Measurements from ENCODE around the gene MAGI2.
"Not testable (repeated sequence)": the region's sequence is repeated elsewhere in the genome, so short reads cannot be mapped to it uniquely, and the experiment has no call there.

MAGI2 gene

DNA sequence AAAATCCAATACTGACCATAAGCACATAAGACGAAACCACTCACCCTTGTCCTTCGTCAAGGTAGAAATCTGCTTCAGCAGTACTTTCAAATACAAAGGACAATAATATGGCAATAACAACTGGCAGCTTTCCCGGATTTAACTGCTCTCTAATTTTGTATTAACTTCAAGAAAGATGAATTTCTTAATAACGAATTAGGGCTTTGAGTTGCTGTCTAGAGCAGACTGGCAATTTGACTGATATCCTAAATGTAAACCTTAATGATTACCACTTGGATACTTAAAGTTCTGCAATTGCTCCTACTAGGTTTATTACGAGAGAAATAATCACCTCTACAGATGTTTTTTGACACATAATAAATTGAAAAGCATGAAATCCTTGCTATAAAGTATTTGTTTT, 418.7 kb downstream of the MAGI2 start:
- DNase-seq: no peak

DNA sequence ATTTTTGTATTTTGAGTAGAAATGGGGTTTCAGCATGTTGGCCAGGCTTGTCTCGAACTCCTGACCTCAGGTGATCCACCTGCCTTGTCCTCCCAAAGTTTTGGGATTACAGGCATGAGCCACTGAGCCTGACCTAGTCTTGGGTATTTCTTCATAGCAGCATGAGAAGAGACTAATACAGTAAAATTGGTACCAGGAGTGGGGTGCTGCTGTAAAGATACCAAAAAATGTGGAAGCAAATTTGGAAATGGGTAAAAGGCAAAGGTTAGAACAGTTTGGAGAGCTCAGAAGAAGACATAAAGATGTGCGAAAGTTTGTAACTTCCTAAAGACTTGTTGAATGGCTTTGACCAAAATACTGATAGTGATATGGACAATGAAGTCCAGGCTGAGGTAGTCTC, 433.8 kb downstream of the MAGI2 start:
- not testable (repeated sequence) for DNase-seq

DNA sequence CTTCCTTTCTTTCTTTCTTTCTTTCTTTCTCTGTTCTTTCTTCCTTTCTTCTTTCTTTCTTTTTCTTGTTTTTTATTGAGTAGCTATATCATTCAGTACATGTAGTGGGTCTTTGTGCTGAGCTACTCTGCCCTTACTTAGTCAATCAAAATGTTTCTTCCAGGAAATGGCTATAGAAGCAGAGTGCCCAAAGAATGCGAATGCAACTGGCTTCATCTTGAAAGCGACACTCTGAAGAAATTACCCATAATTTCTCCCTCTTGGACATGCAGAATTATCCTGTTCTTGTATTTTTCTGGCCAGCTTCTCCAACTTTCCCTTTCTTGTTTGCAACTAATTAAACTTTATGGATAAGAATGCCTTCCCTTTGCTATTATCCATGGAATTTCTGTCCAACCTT, 441.5 kb downstream of the MAGI2 start:
- DNase-seq: no peak

DNA sequence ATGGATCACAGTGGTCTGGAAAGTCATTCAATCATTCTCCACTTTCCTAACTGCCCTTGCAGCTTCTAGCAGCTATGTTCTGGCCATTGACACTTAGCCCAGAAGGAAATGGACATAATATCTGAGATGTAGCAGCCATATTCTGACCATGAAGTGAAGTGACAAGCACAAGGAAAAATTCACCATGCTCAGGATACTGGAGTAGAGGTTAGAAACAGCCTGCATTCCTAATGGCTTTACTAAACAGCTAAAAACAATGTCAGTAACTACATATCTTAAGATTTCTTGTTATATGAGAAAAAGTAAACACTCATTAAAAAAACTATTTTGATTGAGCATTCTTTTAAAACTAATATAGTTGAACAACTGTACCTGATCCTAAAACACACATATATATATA, 443.8 kb downstream of the MAGI2 start:
- no peak for DNase-seq

DNA sequence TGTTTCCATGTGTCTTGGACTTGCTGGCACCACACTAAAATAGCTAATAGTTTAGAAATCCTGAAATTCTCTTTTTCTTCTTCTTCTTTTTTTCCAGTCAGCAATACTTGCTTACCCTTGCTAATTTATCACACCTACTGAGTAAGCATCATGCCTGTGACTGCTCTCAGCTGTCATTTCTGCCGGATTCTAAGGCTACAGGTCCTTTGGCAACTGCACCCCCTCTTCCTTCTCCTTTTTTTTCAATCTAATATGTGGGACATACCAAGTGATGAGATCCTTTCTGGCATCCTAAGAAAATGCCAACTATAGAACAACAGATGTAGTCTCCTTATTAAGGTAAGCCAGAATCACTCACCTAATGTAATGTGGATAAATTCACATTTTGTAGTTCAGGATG, 444.7 kb downstream of the MAGI2 start:
- no peak for DNase-seq

DNA sequence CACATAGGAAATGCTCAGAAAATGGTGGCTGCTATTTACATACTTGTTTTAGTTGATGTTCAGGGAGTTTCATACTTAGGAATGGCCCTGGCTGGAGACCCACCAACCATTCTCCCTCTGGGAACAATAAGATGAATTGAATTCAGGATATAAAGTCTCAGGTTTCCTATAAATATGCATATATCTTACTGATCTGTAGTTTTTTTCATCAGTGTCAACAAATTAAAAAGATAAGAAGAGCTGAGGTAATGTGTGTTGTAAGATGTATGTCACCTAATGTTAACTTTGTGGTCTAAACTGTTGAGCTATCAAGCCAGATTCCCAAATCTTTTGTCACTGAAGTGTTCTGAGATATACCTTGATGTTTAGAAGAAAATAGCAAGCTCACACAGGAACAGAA, 457.5 kb downstream of the MAGI2 start:
- no peak for DNase-seq

DNA sequence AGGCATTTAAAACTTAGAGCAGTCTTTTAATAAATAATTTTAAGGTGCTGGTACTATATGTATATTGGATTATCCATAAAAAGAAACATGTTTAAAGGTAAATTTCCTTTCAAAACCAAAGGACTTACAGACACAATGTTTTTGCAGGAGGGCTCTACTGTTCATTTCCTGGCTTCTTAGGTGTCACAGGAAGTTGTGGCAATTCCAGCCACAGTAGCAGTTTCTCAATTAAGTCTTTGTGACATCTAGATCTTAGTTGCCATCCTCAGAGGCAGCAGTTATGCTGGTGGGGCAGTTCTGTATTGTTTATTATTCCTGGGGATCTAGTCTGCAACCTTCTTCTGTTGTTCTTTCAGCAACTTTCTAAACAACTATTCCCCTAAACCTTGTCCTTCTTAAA, 460.1 kb downstream of the MAGI2 start:
- DNase-seq: no peak

DNA sequence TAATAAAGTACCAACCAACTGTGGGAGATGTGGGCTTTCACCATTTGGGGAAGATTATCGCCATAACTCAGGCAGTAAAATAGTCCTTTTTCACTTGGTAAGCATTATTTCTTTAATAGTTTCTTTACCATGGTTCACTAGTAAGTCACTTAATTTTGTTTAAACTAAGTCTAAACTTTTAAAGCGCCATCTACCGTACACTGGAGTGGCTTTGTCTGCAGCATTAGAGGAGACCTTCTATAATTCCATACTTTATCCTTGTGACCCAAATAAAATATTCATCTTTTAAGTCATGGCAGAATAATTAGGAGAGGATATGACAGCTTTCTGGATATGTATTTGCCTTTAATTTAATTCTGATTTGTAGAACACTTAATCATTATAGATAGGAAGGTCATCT, 468.0 kb downstream of the MAGI2 start:
- no peak for DNase-seq

DNA sequence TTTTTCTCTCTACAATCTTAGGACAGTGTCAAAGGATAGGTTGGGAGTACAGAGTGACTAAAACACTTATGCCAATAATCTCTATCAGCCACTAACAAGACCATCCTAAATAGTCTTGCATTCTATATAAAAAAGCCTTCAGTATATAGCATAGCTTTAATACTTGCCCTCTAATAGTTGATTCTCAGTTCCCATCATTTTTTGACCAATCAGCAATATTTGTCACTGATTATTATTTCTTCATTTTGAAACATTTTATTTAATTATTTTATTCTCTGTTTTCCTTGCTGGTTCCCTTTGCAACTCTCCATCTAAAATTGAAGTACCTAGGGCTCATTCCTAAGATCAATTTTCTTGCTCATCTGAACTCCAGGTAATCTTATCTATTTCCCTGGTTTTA, 470.0 kb downstream of the MAGI2 start:
- DNase-seq: no peak

DNA sequence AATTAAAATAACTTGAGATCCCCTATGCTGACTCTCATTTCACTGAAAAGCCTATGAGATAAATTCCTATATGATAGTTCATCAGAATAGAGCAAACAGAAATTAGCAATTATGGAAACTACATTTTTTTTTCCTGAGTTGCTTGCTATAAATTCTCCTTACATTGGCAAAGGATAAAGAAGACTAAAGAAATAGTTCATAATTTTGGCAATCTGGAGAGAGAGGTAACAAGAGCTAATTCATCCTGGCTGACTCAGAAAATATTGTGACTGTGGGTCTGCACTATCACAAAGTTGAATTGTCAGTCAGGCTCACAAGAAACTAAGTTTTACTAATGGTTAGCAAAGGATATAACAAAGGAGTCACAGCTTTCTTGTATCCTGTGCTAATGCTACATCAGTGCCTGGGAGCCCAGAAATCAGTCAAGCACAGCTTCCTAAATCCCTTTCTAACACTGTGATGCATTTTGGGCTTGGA, 483.0 kb downstream of the MAGI2 start:
- no peak for DNase-seq

DNA sequence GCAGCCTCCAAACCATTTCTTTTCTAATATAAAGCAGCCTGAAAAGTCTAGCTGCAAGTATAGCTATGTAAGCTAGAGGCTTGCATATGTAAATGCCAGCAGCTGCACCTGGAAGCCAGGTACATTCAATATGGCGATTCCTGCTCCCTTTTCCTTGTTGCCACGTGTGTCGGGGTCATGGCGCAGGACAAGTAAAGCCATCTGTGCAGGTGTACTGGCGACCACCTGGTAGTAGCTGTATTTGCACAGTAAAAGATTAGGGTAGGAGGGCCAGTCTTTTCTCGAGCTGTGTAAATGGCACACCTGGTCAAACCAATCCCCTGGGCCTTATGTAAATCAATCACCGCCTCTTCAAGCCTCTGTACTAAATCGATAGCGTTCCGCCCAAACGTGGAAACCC, 484.5 kb downstream of the MAGI2 start:
- no peak for DNase-seq

DNA sequence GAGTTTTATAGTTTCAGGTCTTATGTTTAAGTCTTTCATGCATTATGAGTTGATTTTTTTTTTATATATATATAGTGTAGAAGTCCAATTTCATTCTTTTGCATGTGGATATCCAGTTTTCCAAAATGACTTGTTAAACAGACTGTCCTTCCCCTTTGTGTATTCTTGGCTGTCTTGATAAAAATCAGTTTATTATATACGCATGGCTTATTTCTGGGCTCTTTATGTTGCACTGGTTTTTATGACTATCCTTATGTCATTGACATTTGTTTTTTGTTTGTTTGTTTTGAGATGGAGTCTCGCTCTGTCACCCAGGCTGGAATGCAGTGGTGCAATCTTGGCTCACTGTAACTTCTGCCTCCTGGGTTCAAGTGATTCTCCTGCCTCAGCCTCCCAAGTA, 485.9 kb downstream of the MAGI2 start:
- DNase-seq: not testable (repeated sequence)

DNA sequence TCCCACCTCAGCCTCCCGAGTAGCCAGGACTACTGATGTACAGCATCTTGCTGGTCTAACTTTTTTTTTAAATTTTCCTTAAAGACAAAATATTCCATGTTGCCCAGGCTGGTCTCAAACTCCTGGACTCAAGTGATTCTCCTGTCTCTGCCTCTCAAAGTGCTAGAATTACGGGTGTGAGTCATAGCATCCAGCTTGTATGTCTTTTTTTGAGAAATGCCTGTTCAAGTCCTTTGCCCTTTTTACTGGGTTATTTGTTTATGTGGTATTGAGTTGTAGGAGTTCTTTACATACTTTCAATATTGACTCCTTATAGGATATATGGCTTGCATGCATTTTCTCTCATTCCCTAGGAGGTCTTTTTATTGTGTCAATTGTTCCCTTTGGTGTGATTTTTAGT, 486.4 kb downstream of the MAGI2 start:
- DNase-seq: no peak

DNA sequence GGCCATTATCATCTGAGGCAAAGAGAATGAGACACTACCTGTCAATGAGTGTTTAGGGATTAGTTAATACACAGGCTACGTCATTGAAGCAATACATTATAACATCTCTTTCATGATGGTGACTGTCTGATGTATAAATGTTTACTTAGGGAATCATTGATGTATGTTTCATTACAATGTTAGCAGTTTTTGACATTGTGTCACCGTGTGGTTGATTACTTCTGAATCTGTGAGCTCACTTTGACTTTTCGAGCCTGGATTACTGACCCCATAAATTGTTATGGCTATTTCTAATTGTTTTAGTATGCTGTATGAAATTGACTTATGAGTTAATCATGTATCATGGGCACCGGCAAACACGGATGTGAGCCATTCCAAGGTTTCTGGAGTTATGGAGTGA, 494.0 kb downstream of the MAGI2 start:
- DNase-seq: no peak

DNA sequence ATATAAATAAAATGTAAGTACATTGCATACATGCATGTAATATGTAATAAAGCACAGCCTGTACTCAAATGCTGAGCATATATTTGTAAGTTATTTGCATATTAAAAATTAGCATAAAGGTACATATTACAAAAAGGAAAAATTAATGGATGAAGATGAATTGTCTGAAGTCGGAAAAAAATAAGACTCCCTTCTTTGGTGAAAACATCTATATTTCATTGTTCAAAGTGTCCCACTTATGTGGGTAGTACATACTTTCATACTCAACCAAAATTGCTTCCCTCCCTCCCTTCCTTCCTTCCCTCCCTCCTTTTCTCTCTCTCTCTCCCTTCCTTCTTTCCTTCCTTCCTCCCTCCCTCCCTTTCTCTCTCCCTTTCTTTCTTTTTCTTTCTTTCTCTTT, 498.1 kb downstream of the MAGI2 start:
- no peak for DNase-seq

DNA sequence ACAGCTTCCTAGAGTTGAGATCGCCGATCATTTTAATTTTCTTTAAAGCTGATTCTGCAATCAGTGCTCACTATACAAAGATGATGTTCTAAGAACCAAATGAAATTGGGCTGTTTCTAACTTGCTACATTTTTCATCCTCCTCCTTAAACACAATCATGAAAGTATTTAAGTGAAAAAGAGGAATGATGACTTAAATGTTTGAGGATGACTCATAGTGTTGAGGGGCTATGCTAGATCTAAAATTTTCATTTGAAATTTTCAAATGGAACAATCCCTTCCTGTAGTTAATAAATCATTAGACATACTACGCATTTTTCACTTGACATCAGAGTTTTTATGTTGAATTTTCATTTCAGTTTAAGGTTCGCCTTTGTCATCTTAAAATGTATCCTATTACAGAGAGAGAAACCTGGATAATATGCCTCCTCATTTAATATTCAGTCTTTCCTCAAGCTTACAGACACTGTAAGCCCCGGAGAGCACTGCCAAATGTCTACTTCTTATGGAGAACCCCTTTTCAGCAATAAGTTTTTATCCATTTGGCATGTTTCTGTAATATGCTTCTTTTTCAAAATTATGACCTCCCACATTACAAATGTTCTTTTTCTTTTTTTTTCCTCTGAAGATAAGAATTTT, 499.6 kb downstream of the MAGI2 start:
- no peak for DNase-seq

DNA sequence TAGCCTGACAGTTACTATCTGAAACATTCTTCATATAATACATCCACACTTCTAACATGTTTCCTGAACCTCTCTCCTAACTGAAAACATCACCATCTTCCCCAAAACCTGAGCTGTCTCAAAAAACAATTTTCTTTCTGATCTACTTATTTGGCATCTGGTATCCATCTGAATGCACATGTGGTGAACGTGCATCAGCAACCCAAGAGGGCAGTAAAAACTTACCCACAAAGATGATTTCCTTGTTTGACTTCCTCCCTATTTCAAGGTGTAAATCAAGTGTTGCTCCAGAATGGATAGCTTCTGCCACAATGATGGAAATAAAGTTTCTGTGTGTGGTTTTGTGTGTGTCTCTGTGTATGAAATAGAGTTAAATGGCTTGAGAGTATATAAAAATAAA, 500.4 kb downstream of the MAGI2 start:
- DNase-seq: no peak

DNA sequence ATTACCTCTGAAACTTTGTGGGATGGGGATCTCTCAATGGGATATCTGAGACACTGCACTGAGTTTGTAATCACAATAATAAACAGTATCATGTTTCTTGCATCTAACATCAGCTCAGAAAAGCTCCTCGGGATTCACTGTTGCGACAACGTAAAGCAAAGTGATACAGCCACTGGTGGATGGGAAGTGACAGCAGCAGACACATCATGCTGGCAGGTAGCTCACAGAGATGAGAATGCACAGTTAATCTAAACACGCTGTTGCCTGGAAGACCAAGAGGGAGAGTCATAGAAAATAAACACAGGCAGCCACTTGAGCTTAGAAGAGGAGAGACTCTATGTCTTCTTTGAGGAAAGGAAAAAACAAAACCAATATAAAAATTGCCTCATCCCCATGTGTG, 513.8 kb downstream of the MAGI2 start:
- no peak for DNase-seq

DNA sequence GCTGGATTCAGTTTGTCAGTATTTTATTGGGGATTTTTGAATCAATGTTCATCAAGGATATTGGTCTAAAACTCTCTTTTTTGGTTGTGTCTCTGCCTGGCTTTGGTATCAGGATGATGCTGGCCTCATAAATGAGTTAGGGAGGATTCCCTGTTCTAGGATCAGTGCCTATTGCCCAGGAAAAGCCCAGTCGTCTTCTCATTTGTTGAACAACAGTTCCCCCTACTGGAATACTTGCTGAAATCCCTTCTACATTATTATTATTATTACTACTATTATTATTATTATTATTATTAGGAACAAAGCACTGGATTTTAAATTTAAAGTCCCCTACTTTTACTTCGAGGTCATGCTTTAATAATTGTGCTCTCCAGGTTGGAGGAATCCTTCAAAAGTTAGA, 528.9 kb downstream of the MAGI2 start:
- no peak for DNase-seq

DNA sequence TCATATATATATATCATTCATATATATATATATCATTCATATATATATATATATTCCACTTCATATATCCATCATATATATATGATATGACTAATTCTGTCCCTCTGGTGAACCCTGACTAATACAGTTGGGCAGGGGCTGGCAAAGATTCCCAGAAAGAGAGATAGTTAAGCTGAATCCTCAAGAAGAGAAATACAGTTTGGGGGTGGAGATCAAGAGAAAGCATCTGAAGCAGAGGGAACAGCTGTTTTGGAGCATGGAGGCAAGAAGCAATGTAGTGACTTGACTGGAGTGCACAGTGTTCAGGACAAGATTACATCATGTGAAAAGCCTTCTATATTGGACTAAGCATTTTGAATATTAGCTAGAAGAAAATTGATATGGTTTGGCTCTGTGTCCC, 540.7 kb downstream of the MAGI2 start:
- DNase-seq: no peak

DNA sequence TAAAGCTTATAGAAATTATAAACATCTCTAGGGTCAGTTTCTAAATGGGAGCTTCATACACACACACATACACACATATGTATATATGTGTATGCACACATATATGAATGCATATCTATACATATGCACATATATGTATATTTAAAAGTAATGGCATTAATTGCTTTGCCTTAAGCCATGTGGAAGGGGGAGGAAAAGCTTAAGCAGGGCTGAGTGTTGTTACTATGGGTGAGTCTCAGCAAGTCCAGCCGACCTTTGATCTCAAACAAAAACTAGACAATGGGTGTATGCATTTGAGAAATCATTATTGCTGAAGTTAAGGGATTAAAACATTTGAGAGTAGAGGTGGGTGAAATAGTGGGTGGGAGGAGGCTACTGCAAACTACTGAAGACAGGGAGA, 546.7 kb downstream of the MAGI2 start:
- DNase-seq: no peak

DNA sequence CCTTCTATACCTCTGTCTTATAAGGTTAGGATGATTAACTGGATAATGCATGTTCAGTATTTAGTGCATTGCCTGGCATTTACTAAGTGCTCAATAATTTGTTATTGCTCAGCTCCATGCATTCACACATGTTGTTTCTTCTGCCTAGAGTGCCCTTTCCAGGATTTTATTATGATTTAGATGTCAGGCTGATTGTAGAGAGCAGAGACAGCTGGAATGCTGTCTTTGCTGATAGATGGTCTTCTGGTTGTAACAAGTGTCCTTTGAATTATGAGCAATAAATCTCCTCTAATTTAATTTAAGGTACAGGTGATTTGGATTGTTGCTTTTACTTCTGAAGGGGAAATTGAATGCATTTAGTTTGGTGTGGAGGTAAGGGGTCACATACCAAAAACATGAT, 548.0 kb downstream of the MAGI2 start:
- DNase-seq: no peak

DNA sequence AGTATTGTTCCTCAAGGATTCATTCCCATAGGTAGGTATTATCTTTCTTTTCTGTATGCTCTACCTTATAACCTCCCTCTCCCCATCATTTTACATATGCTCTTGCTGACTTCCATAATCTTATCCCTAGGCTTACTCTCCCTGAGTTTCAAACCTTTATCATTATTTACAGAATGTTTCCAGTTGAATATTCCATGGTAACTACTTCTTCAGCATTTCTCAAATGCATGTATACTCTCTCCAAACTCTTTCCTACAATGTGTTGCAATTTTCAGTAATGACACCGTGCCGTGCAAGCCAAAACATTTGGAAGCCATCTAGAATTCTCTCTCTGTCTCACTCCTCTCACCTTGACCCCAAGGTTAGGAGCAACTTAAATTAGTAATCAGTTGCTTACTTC, 548.5 kb downstream of the MAGI2 start:
- no peak for DNase-seq

DNA sequence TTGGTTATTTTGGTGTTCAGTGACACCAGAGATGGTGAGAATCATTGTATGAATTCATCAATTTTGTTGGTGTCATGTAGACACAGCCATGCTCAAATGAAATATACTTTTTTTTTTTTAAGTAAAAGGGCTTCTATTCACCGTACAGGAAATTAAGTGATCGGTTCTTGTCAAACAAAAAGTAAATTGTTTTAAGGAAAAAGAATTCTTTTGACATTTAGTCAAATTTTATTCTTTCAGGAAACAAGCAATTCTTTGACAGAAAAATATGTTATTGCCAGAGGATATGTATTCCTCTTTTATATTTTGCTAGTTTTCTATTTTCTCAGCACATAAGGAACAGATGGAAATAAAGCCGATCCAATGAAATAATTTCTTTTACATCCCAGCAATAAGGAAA, 551.9 kb downstream of the MAGI2 start:
- DNase-seq: no peak

DNA sequence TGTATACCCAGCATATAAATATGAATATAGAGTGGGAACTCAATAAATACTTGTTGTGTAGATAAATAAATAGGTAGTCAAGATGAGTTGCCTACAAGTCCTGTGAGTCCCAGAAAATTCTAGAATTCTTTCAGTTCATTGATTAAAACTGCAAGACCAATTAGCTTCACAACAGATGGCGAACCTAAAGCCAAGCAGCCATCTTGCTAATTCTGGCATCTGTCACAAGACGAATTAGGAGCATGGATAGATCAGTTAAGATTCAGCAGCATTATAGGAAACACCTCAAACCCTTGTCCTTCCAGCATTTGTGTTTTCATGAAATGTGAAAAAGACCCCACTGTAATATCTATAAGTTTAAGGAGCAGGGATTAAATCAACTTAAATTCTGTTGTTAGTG, 552.7 kb downstream of the MAGI2 start:
- no peak for DNase-seq

DNA sequence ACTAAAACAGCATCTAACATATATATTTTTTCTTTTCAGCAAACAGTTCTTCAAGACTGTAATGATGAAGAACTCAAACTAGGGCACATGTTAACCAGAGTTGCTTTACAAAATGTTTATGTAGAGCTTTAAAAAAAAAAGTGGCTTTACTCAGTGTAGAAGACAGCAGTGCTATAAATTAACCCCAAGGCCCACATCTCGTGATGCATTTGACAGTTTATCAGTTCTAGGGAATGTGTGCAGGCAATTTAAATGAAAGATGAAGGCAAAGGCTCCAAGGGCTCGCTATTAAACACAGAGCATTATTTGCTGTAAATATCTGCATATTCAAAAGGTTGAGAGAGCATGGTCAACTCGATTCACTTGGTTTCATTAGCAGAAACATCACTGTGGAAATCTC, 558.1 kb downstream of the MAGI2 start:
- no peak for DNase-seq

Measured in activated T-cell treated with anti-CD3 and anti-CD28 coated beads, Interleukin-2, amount 50 U/mL, for 1 hour (primary cell).